Umbilical cord (tissue), 2 donors: ENCODE data around the gene LINC00305. TPM values are rescaled to one million over a fixed set of nuclear protein-coding genes. Genes with fewer than 3 reads are reported as not detected.

ENCODE experiments used
- DNase-seq: peaks from one replicate; pipeline ENCODE4 v3.0.0-alpha.2; 2015; ENCODE audit warnings: low spot score
- total RNA-seq: library from RNA; depleted of rRNA; stranded (reverse); fragments of >200 nt; gene quantifications from one replicate; pipeline ENCODE4 v1.2.3, GENCODE V29; 2014; ENCODE audit warnings: low replicate concordance; ENCODE audit not compliant: insufficient read depth

Gene LINC00305
- total RNA-seq, 1 donor from 2014 or later = not detected

DNA sequence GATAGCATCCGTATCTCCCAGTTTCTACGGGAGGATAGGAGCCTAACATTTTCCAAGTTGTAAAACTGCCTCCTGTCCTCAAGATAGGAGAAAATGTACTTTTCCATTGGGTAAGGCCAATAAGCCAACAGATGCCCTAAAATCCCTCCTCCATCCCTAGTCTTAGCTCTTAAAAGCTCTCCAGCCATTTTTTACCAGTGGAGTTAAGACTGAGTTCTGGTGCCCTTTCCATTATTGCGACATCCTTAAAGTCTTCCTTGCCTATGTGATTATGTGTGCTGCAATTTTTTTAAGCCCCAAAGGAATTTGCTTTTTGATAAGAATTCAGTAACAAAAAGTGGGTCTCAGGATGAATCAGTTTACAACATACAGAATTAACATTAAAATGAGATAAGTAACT lies 33.0 kb downstream of the LINC00305 start:
- peak; percentile 98 for DNase-seq

DNA sequence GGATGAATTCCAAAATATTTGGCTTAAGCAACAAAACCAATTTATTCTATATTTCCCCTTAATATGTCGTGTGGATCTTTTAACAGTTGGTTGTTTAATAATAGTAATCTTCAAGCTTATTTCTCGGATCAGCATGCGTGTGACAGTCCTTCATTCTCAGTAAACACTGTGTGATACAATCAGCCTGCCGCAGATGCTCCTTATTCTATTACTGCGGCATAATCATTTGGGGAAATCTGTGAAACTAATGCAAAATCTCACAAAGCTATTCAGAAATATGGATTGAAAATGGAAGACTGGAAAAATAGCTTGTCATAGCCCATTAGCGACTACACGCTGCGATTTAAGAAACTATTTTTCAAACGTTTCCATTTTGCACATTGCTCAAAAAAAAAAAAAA lies 36.9 kb downstream of the LINC00305 start:
- DNase-seq = no peak

DNA sequence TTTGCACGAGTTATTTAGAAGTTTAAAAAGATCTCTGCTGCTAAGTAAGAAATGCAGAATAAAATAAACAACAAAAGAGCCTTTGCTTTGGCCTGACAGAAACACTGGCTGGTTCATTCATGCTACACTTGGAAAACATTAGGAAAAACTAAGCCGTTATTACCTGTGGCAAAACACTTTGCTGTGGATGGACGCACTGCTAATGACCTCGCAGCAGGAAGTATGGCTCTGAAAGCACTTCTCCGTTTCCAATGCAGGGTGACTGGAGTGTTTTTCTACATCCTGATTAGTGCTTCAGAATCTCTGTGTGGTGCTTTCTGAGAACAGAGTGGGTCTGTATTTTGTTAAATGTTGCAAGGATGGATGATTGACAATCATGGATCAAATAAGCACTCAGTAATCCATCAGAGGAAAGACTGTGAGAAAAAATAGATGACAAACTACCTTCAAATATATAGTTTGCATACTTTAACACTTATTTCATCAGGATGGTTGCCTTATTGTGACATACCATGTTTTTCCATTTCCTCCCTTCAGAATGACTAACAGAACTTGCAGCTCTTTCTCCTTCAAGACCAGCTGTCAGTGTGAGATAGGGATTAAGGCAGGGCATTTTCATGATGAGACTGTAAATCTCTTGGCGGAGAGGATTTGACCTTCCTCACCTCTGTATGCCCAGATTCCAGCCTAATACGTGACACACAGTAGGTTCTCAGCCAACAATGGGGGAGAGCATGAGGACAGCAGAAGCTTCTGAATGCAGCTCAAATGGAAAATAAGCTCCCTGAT lies 38.0 kb downstream of the LINC00305 start:
- DNase-seq = peak; percentile 59

DNA sequence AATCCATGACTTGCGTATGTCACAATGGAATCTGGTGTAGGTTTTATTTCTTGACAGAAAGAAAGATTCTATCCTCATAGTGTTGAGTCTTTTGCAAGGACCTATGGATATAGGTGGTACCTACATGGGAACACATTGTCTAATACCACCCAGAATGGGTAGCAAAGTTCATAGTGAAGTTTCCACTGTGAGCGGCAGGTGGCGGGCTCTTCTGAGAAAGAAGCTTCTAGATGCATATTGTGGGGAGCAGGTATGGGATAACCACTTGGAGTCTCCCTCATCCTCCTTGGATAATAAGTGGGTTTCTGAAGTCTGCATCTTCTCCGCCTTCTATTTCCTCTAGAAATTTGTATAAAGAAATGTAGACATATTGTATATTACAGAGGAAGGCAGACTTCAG lies 44.9 kb downstream of the LINC00305 start:
- DNase-seq = no peak

DNA sequence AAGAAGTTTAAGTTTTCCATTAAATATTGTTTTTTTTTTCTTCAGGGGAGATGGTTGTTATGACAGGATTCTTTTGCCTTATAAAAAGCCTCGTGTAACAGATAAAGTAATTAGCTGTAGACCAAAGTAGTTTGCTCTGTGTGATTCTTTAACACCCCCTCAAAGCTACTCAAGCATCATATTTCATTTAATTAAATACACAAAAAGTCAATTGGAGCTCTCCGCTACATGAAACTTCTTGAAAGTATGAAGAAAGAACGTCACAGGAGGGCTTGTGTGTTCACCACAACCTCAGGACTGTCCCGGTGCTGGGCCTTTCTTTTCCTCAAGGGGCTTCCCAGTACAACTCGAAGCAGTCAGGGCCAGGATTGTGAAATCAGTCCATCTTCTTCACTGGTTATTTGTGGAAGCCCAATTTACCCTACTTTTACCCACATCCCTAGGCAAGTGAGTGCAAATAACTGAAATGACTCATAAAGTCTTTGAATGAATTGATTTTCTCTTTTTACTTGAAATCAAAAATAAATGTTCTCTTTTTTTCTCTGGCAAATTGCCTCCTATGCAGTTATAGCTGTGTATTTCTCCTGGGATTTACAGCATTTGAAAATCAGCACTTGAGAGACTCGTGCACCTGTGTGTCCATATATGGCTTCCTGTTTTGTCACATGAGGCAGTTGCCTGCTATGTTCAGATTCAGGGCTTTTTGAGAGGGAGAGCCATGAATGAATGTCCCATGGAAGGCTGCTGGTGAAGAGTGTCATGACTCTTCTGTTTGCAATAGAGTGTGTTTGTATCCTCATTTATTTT lies 48.6 kb downstream of the LINC00305 start:
- DNase-seq = no peak

DNA sequence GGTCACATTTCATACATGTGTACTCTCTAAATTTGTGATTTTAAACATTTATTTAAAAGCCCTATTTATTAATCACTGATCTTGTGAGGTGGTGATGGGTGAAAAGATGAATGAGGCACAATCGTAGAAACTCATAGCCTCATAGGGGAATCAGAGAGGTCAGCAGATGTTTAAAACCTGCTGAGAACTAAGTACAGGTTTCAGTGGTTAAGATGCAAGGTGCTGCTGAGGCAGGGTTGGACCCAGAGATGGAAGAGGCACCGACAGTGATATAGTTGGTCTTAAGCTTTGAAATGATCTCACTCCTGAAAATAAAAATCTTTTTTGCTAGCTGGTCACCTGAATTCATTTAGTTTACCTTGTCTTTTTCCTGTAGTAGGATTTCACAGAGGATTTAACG lies 49.6 kb downstream of the LINC00305 start:
- DNase-seq = no peak

DNA sequence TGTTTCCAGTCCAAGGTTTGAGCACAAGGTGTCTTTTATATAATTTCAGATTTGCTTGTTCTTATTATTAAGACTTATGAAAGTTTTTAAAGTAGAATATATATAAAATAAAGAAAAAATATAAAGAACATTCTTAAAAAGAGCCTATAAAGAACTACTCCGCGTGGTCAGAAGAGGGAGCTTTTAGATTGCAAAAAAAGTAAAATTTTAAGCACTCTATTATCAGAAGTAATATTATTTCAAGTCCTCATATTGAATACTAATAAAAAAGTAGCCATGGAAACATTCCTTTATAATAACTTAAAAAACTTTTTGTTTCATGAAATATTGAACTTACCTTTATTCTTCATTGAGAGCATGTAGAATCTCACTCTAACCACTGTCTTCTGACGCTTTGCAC lies 51.4 kb downstream of the LINC00305 start:
- peak; percentile 28 for DNase-seq

DNA sequence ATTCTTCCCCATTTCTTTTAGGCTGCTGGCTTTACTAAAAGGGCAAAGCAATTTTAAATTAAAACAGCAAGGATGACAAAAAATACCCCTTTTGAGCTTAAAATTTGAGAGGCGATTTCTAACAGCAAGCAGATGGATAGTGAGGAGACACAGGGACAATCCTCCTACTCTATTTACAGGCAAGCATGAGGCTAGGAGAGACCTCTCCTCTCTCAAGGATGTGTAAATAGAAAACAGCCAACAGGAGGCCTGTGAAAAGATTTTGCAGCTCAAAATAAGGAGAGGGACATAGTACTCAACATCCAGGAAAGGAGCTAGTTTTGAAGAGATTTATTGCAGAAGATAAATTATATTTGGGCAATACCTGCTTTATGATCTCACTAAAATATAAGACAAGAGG lies 53.8 kb downstream of the LINC00305 start:
- DNase-seq = no peak

DNA sequence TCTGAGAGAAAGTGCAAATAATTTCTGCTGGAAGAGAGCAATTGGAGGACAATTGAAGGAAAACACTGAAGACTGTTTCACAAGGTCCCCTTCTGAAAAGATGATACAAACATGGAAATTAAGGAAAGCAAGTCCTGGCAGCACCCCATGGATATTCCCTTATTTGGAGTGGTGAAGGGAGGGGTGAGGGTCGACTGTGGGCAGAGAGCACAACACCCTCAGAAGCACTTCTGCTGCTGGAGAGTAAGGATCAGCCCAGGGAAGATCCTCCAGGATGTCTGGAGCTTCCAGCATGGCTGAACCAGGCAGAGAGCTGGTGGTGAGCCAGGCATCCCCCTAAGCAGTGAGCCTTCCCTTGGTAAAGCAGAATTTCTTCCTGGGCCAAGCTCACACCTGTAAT lies 54.7 kb downstream of the LINC00305 start:
- no peak for DNase-seq

DNA sequence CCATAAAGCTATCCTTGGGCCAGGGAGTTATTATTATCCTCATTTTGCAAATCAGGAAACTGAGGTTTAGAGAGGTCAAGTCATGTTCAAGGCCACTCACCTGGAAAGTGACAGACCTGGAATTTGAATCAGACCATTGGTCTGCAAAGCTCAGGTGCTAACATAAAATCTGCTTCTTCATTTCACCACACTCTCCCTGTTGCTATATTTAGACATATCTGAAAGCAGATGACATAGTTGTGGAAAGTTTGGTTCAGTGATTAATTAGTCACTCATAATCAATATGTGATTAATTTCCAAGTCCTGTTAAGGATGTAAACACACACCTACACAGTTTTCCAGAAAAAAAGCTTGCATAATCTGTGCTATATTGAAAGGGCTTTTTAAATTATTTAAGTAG lies 57.4 kb downstream of the LINC00305 start:
- DNase-seq = no peak

DNA sequence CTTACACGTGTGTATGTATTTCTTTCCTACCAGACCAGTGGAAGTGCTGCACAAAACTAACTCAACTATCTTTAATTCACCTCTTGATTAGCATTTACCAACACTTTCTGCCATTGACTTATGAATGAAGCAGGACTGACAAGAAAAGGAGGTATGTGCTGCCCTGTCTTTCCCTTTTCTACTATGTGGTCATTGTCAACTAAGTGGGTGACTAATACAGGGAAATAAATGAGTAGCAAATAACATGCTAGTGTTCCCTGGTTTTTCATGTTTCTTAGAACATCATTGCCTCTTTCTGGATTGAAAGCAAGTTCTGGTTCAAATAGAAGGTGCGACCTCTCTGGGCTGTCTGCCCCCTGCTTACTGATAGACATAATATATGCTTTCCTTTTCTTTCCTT lies 58.0 kb downstream of the LINC00305 start:
- DNase-seq = no peak

DNA sequence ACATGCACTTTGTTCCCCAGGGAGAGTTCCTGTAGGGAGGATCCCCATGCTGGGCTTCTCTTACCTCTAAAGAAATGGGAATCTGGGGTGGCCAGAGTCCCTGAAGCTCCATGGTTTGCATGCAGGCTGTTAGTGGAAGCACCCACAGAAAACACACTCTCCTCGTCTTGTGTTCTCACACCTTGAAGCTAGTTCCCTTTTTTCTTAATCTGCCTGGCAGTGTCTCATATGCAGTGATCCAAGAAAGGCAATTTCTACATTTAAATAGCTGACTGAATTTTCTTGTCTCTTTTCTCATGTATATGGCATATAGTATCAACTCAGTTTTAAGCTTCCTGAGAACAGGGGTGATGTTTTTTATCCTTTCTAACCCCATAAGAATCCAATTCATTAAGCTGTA lies 65.0 kb downstream of the LINC00305 start:
- DNase-seq = no peak

DNA sequence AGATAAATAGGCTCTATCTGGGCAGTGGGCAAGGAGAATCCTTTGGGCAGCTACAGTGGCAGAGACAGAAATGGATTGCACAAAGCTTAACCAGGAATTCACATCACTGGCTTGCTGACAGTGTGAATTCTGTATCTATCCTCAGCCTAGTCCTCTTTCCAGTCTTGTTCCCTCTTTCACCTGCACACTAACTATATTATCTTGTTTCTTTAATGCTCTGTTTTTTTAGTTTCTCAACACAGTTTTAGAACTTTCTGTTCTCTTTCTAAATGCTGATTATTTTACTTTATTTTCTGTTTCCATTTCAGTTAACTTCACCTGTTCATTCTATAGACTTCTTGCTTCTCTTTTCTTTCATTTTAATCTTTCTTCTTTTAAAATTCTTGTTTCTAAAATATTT lies 66.4 kb downstream of the LINC00305 start:
- DNase-seq = no peak

DNA sequence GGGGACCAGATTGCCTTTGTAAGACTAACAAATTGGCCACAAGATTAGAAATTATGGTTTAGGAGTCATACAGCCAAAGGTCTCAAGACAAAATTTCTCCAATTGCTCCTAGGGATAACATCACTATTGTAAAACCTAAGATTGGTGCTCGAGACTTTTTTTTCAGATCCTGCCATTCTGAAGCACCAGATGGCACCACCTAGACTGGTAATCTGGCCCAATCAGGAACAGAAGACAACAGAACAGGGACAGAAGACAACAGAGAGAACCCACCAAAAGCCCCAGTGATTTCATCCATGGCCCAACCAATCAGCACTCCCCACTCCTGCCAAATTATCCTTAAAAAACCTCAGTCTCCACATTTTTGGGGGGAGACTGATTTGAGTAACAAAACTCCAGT lies 66.8 kb downstream of the LINC00305 start:
- no peak for DNase-seq

DNA sequence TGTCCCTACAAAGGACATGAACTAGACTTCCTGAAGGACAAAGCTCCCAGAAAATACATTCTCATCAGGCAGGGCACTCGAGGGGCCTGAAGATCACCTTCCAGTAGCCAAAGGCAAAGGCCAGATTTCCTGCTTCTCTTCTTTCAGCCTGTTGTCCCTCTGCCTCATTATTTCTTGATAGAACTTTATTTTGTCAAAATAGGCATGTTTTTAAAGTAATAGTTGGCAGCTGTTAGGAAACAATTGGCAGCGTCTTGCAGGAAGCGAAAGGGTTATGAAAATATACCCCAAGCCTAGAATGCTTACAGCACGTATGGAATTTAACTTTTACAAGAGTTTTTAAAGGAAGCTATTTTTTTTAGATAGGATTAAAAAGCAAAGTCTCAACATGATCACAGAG lies 74.9 kb downstream of the LINC00305 start:
- DNase-seq = no peak

DNA sequence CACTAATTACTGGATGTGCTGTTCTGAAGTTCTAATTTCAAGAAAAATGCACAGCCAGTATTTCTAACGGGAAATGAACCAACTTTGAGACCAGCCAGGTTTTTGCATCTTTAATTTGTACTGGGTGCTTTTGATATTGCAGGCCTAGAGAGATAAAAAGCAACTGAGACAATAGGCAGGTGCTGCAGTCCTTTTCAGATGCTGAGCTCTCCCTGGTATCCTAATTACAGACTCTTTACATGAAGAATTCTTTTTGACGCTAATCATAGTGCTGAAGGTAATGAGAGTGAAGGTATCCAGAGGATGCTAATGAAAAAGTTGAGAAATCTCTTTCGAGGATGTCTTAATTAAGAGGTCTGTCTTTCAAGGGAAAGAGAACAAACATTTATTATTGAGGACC lies 93.9 kb downstream of the LINC00305 start:
- no peak for DNase-seq

DNA sequence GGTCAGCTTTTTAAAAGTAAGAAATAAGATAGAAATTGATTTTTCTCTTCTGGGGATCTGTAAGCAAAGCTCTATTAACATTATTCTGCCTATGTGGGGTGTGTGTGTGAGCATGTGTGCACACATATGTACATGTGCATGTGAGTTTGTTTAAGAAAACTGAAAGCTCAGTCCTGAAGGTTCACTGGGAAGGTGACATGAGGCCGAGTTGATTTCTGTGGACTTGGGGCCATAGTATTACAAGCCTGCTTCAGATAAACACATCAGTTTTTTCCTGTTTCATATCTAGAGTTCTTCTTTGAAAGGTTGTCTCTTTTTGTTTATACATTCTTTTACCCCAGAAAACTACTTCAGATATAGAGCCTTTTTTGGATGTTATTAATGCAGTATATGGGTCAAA lies 95.6 kb downstream of the LINC00305 start:
- DNase-seq = no peak

DNA sequence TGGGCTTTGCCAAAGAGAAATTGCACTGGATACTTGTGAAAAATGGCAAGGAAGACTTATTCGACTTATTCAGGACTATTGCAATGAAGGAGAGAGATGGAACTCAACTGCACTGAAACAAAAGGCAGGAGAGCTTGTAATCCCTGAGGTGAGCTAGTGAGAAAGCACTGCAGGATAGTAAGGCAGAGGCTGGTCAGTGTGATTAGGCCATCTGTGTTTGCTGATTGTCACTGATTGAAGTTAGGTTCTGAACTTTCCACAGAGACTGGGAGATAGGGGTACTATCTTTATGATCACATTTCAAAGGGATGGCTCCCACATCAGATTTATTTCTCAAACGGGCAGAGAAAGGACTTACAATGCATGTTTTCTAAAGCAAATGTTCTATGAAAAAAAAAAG lies 96.1 kb downstream of the LINC00305 start:
- no peak for DNase-seq

DNA sequence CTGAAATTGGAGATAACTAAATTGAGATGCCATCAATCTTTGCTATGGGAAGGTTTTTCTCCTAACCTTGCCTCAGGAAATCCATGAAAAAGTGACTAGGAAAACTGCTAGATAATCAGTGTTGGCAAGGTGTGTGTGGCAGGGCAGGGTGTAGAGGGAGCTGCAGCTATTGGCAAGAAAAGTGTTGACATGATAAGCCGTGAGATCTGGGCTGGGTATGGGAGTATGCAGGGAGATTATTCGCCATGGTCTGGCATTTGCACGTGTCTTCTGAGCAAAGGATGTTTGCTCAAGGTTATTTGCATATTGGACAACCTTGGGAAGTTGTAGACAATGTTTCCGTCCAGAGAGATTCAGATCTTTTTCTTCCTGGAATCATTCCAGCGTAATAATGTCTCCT lies 104.3 kb downstream of the LINC00305 start:
- no peak for DNase-seq

DNA sequence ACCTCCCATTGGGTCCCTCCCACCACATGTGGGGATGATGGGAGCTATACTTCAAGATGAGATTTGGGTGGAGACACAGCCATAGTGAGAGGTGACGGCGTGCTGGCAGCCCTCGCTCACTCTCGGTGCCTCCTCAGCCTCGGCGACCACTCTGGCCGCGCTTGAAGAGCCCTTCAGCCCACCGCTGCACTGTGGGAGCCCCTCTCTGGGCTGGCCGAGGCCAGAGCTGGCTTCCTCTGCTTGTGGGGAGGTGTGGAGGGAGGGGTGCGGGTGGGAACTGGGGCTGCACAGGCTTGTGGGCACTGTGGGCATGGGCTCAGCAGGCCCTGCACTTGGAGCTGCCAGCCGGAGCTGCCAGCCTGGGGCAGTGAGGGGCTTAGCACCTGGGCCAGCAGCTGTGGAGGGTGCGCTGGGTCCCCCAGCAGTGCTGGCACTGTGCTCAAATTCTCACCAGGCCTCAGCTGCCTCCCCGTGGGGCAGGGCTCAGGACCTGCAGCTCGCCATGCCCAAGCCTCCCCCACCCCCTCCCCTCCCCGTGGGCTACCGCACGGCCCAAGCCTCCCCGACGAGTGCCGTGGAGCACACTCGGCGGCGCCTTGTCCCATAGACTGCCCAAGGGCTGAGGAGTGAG lies 106.0 kb downstream of the LINC00305 start:
- no peak for DNase-seq

DNA sequence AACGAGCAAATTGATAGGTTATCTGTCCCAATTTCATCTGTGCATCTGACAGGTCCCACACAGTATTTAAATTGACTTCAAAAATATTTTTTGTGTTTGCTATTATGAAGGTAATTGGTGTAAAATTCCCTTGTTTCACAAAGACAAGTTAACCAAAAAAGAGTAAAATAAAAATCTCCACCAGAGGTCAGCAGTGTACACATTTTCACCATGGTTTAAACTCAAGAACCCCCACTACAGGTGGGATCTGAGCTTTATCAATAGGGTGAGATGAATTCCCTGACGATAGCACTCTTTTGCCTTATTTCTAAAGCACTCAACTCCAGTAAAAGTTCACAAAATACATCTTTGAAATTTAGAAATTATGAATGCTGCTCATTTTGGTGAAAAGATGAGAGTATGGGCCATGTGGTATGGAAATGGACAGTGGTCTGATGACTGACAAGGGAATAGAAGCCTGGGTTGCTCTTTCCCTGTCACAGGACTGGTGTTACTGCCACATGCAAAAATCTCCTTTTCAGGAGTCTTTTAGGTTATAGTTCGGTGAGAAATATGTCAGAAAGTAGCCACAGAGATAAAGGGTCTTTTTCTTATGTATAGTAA lies 111.0 kb downstream of the LINC00305 start:
- peak; percentile 47 for DNase-seq

DNA sequence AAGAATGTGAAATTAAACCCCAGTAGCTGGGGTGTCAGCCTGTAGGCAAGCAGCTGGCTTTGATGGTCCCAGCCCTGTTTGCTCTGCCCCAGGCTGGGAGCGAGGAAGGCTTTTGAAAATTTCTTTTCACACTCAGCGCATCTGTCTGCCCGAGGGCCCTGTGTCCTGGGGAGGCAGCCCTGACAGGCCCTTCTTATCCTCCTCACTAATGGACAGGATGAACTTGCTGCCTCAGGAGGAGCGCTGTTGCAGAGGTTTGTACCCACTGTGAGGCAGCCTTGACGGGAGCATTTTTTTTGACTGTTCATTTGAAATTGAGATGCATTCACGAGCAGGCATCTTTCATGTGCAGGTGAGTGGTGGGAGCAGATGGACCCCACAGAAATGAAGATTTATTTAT lies 116.6 kb downstream of the LINC00305 start:
- DNase-seq = no peak
